H1 (cell line): ENCODE data around the gene AMPH. TPM values are rescaled to one million over a fixed set of nuclear protein-coding genes. Genes with fewer than 3 reads are reported as not detected.

ENCODE experiments used
- ATF3 ChIP-seq: IDR thresholded peaks from 2 replicates; pipeline ENCODE4 v1.6.1; 2011; ENCODE audit warnings: low read depth, mild to moderate bottlenecking, low read length; ENCODE audit not compliant: insufficient read depth
- CHD7 ChIP-seq: fragments of 300-600 bp; sonication (generic); IDR thresholded peaks from 2 replicates; pipeline ENCODE4 v1.7.1; 2012; ENCODE audit warnings: low read length, moderate library complexity, mild to moderate bottlenecking, inconsistent platforms; ENCODE audit not compliant: insufficient replicate concordance
- CREB1 ChIP-seq: IDR thresholded peaks from 2 replicates; pipeline ENCODE4 v1.6.1; 2012; ENCODE audit warnings: inconsistent platforms
- EZH2 ChIP-seq: fragments of 200-600 bp; sonication (generic); IDR thresholded peaks from 2 replicates; pipeline ENCODE4 v1.7.1; 2012; ENCODE audit warnings: low read depth, mild to moderate bottlenecking, moderate library complexity, low read length, inconsistent platforms; ENCODE audit not compliant: severe bottlenecking
- RBBP5 ChIP-seq: IDR thresholded peaks from 2 replicates; pipeline ENCODE4 v1.7.1; 2012; ENCODE audit warnings: low read depth, mild to moderate bottlenecking, inconsistent platforms, low read length, moderate library complexity, borderline replicate concordance
- SRF ChIP-seq: IDR thresholded peaks from 2 replicates; pipeline ENCODE4 v1.6.1; 2011; ENCODE audit warnings: mild to moderate bottlenecking, low read depth, low read length, moderate library complexity
- TAF1 ChIP-seq: IDR thresholded peaks from 2 replicates; pipeline ENCODE4 v1.6.1; 2011; ENCODE audit warnings: mild to moderate bottlenecking, low read depth, low read length
- TEAD4 ChIP-seq: IDR thresholded peaks from 2 replicates; pipeline ENCODE4 v1.6.1; 2012; ENCODE audit warnings: low read depth, low read length, inconsistent platforms, mixed read lengths
- polyA plus RNA-seq, 7 experiments: library from polyadenylated mRNA; depleted of rRNA in 3 of 7; stranded (reverse) in 5 of 7; unstranded in 2 of 7; fragments of >200 nt in 5 of 7; fragments of 200-250 nt in 2 of 7; gene quantifications; 1 replicate in 5 of 7; 2 replicates in 1 of 7; 4 replicates in 1 of 7; pipeline versions ENCODE4 v1.2.1 to v1.2.3, GENCODE V29; 2011 to 2013; ENCODE audit warnings: missing spikeins in 2 of 7, mixed read lengths in 2 of 7
- total RNA-seq: library from RNA; stranded (reverse); fragmentation: NEBNext Ultra II Directional; extraction: Animal tissue kit (Norgen Biotek cat#: 25700); gene quantifications from 2 replicates; pipeline ENCODE4 v1.2.1, GENCODE V29; 2021

AMPH gene
- total and polyA plus RNA-seq, 2 of the 8 experiments (the other 6 are each of a cell fraction or from before 2014, with no cell fraction given) = 7.3 to 12.2 TPM

GRCh38 chr7:38629651-38630510 lies 1.3 kb downstream of the AMPH start (continued):
- no peak for TF ChIP-seq ATF3
- TF ChIP-seq EZH2 = no peak
- TF ChIP-seq CREB1 = no peak
- TF ChIP-seq RBBP5 = no peak
- no peak for TF ChIP-seq TAF1
- TF ChIP-seq CHD7 = no peak
- TF ChIP-seq SRF = no peak
- no peak for TF ChIP-seq TEAD4
